IPS DF 4.7 (cell line): ENCODE measurements around the gene DYNLT5.
"Not testable (repeated sequence)": the region's sequence is repeated elsewhere in the genome, so short reads cannot be mapped to it uniquely, and the experiment has no call there.

Source experiments
- DNase-seq: peaks from one replicate; pipeline ENCODE4 v3.0.0-alpha.2; 2013; ENCODE audit warnings: low spot score; ENCODE audit errors: extremely low read depth

DYNLT5 gene

DNA sequence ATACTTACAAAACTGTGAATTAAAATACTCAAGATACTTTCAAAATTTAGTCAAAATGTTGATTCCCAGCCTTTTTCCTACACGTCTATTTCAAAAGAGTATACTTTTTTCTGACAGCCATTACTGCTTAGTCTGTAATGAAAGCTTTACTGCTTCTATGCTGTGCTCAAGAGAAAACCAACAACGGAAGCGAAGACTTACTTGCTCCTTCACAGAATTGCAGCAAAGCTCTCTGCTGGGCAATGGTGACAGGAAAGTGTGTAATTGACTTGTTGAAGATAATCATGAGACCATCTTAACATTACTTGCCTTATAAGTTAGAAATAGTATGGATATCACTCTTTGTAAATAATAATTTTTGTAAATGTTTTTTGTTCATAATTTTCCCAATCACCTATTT lies 1.7 kb upstream of the DYNLT5 start:
- DNase-seq = no peak

DNA sequence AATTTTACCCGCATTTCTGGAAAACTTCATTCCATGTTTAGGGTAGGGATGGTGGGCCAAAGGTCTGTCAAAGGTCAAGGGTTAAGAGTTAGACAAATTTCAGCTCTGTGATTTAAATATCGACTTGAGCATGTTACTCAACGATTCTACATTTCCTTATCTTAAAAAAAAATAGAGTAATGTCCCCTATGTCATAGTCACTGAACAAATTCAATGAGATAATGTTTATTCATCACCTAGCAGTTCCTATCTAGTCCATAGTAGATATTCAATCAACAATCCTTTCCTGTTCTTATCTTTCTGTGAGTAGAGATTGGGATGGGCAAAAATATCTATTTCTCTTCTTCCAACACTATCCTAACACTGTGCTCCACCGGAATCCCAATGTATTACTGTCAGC lies 1.1 kb upstream of the DYNLT5 start:
- no peak for DNase-seq

DNA sequence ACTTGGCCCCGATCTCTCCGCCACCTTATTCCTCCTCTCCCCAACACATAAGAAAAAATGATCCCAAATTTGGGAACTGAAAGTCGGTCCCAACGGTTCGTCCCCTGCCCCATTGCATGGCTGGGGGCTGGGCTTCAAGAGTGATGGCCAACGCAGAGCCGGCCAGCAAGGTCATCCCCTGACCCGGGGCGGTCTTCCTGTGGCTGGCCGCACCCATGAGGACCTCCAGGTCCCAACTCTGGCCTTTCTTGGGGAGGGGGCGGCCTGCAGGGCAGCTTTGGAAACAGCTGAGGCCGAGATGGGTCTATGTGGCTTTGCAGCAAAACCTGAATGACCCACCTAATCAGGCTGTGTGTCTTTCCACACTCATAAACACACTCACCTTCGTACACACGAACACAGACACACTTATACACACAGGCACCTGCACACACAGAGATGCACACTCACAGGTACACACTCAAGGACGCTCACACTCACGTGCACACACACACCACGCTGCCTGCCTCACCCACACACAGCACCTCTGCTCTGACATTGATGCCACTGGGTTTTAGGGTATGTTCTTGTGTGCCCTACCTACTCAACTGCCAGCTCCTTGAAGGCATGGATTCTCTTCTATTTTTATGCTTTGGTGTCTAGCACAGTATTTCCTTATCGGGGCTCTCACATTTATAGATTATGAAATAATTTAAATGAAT lies 562 bp downstream of the DYNLT5 start:
- no peak for DNase-seq

DNA sequence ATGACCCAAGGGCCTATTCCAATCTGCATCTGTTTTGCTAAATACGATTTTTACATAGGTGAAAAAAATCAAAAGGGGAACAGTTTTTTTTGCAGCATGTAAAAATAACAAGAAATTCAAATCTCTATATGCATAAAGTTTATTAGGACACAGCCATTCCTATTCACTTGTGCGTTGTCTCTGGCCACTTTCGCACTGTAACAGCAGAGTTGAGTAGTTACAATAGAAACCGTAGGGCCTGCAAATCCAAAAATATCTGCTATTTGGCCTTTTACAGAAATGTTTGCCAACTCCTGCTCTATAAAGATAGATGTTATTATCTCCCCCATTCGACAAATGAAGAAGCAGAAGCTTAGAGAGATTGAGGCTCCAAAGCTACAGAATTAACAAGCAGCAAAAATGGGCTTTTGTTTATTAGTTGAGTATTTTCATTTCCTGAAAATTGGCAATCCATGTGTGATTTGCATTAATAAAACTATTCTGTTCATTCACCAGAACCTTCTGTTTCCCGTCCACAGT lies 5.5 kb downstream of the DYNLT5 start:
- DNase-seq = no peak

DNA sequence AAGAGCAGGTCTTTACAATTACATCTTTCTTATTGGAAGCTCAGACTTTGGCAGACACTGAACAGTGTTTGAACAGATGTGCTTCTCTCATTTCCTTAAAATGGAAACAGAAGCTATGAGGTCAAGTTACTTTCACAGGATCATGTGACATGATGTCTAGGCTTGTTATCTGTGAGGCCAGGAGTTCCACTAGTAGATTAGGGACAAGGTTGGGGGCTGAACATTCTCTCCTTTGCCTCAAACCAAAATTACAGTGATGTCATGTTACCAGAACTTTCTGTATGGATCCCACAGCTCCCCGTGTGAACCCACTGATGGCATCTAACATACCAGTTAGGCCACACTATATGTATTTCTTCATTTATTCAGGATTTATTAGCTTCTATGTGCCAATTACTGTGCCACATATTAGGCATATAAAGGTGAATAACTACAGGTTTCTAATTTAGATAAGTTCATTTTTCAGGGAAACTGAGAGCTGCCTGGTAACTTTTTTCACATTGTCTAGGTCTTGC lies 6.0 kb downstream of the DYNLT5 start:
- DNase-seq = no peak

DNA sequence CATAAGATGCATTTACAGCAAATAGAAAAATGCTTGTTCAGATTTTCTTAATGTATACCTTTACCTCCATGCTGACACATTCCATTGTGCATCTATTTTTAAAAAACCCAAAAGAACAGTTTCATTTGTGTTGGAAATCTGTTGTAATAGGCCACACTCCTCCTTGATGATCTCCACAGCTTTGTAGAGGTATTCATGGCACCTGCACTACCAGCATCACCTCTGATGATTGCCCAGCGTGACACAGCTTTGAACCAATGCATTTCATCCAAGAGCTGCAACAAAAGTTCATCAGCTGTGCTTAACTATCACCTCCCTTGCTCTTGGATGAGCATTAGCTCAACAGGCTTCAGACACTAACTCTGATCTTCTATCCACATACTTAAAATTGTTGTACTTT lies 8.2 kb downstream of the DYNLT5 start:
- no peak for DNase-seq

DNA sequence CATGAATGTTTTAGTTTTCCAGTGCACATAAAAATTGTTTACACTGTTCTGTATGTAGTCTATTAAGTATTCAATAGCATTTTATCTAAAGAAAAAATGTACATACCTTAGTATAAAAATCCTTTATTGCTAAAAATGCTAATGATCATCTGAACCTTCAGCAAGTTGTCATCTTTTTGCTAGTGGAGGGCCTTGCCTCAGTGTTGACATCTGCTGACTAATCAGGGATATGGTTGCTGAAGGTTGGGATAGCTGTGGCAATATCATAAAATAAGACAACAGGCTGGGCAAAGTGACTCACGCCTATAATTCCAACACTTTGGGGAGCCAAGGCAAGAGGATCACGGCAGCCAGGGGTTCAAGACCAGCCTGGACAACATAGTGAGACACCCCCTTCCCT lies 9.0 kb downstream of the DYNLT5 start:
- no peak for DNase-seq

DNA sequence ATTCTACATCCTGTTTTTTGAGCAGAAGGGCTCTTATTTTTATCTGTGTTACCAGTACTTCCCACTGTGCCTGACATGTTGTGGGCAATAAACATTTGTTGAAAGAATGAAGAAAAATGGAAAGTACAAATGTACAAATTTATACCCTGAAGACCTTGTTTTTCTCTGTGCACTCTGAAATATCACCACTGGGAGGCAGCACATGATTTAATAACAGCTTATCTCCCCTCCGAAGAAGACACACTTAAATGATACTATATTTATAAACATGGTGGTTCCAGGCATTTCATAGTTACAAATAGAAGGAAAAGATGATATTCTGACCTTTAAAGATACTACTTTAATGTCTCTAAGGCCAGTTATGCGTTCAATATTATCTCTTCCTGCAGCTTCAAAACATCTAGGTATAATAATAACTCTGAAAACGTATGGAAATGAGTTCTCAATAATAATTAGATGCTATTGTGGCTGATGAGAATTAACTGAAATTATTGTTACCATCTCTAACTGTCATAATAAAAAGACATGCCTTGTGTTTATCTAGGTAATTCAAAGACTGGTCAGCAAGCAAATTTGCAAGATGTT lies 12.8 kb downstream of the DYNLT5 start:
- DNase-seq = no peak

DNA sequence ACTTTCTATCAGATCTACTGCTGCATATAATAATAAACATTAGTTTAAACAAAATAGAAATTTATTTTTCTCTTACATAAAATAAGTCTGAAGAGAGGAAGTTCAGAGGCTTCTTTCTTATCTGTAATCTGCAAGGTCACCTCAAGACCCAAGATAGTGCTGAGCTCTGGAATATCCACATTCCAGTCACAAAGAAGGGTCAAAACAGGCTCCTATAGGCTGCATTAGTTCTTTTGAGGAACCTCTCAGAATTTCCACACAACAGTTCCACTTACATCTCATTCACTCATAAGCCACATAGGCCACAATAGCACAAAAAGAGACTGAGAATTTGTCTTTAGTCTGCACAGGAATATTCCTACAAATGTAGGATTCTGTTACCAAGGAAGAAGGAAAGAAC lies 15.4 kb downstream of the DYNLT5 start:
- no peak for DNase-seq

DNA sequence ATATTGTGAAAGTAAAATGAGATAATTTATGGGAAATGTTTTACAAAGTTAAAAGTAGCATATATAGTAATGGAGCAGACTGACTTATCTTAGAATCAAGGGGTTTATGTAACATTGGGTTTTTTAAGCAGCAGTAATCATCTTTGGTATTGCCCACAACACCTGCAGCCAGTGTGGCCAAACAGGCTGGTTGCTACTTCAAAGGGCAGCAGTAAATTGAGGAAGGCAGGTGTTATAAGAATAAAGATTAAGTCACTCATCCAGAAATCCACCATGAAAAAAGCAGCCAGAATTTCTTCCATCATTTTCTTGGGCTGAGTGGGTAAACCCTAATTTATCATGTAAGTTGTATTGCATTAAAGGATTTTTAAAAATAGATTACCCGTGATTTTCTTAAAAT lies 16.7 kb downstream of the DYNLT5 start:
- no peak for DNase-seq

DNA sequence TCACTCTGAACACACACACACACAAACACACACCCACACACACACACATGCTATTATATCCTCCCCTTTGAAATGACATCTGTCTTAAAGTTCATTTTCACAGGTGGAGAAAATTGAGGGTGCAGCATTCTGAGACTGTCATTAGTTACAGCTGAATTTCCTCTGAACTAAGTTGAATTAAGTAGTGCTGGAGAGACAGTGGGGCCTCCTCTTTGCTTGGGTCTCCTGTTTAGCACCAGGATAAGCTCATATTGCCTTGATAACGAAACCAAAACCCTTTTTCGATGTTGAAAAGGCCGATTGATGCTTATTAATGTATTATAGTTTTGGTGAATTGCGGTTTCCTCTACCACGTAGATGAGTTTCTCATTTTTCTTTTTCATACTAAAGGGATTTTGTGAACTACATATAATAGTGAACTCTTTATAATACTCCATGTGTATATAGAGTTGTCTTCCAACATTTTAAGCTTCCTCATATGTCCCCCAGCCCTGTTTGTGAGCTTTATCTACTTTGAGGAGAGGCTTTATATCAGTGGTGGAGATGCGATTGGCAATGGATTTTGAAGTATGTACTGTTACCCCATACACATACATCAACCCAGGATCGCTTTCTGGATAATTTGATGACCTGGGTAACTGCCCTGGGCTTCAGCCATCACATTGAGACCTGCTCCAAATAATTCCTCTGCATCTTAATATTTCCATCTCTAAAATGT lies 17.4 kb downstream of the DYNLT5 start:
- DNase-seq = no peak

DNA sequence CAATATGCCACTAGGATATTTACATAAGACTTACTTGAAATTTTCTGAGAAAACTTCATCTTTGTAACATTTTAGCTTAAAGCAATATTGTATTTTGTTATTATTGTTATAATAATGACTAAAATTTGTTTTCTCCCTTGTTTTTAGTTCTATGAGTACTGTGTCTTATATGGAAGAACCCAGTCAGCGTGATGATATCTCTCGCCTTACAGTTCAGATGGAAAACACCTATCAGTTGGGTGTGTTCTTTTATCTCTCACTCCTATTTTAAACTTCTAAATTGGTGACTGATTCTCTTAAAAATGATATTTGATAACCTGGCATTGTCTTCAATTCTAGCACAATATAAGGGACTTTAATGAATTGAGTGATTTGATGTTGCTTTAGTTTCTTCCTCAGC lies 18.0 kb downstream of the DYNLT5 start:
- DNase-seq = no peak

DNA sequence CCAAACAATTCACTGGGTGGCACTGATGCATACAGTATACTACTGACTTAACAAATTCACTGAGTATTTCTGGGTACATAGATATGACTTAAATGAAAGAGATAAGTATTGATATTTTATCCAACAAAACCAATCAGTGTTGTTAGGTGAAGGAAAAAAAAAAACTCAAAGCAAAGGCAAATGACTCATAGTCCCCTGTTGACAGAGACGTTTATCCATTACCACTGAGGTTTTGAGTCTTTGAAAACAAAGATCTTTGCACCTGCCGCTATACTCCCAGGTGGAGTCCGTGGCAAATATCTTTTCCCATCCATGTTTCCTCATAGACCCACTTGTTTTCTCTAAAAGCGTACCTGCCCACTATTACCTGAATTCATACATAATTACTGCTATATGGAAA lies 18.4 kb downstream of the DYNLT5 start:
- DNase-seq = no peak

DNA sequence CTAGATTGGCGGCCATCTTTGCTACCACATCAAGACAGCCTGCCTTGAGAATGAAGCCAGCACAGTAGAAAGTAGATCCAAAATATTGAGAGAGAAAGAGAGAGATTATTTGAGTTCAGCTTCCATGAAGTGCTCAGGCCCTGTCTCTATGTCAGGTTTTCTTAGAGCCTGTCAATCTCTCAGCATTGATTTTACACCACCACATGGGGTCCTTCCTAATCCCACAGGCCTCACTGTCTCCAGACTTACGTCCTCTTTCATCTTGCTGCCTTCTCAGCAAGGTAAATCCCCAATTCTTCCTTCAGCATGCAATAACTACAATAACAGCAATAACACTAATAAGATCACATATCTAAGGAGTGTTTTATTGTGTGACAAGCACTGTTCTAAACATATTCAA lies 21.0 kb downstream of the DYNLT5 start:
- no peak for DNase-seq

DNA sequence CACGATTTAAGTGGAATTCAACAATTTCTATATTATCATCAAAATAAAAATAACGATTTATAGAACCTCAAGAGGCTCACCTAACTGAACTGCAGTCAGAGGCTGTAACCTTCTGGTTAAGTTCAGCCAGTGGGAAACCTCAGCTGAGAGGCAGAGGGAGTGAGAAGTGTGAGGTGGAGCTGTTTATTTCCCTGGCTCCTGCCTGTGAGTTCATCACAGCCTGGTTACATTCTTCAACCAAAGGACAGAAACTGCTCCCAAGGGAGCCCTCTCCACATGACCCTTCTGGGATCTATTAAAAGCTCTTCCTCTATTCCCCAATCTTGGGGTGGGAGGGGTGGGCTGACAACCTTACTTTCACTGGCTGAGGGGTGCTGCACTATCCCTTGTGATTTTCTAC lies 22.2 kb downstream of the DYNLT5 start:
- DNase-seq = no peak

DNA sequence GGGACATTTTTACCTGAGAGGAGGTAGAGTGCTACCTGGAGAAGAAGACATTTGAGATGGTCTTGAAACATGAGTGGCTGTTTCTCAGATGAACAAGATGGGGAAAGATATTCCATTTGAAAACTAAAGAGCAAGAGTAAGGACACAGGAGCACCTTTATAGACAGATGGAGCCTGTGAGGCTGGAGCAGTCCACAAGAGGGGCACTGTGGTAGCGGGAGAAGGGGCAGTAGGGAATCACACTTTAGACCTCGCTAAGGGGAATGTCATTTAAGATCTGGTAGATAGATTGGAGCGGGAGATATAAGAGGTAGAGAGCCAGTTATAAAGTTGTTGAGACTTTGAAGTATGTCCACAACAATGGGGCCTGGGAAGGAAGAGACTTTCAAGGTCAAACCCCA lies 23.4 kb downstream of the DYNLT5 start:
- no peak for DNase-seq

DNA sequence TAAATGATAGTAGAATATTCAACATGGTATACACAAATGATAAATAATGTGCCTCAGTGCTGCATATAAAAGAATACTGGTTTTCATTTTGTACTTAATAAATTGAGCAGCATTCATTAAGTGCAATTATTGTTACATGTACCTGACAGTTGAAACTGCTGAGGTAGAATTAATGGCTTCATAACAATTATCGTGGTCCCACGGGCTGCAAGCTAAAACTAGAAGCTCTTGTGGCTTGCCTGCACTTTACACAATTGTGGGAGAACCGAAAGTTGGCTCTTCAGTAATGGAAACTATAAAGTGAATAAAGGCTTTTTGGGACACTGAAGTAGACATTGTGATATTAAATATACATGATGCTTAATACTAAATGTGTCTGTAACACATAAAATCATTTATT lies 25.6 kb downstream of the DYNLT5 start:
- DNase-seq = no peak

DNA sequence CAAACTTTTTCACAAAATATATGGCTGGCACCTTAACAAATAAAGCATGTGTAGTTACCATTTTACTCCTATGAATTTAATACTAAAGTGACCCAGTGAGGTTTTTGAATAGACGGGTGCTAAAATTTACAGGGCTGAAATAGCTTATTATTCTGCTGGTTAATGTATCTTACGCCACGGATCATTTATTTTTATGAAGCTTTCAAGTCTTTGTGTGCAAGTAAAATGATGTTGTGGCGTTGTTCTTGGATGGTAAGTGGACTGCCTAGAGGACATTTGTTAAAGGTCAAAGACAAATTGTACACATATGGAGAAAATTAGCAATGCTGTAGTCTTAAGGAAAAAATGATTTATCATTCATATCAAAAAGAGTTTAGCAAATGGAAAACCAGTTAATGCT lies 26.0 kb downstream of the DYNLT5 start:
- DNase-seq = no peak

DNA sequence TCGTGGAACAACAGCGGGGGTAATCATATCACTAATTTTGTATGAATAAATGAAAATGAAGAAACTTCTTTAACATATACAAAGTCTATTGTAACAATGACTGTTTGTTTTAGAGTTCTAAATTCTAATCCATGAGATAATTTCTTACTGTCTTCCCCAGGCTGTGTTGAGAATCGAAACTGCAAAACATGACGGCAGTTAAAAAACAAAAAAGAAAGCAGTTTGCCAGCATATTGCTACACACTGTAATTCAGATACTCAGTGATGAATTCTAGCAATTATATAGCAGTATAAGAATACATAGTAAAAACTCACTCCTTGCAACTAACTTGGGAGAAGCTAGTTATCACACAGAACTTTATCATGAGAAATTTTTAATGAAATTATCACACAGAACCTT lies 26.7 kb downstream of the DYNLT5 start:
- DNase-seq = no peak

DNA sequence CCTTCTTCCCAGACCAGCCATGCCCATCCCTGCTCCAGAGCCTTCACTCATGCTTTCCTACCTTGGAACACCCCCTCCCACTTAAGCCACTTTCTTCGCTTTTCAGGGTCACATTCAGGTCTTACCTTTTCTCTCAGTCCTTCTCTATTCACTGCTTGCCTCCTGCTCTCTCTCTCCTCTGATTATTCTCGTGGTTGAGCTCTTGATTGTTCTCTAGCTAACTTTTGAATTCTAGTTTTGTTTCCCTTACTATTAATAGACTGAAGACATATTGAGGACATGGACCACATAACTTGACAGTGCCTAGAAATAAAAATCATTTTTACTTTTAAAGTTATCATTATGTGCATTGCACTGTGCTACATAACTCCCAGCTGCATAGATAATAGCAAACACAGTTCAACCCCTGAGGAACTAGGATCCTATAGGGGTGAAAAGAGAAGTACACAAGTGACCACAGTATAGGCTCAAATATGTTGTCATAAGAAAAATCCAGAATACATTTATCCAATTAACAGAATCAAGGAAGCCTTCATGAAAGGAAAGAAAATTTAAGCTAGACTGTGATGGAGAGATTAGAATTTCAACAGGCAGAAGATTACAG lies 27.3 kb downstream of the DYNLT5 start:
- DNase-seq = no peak

DNA sequence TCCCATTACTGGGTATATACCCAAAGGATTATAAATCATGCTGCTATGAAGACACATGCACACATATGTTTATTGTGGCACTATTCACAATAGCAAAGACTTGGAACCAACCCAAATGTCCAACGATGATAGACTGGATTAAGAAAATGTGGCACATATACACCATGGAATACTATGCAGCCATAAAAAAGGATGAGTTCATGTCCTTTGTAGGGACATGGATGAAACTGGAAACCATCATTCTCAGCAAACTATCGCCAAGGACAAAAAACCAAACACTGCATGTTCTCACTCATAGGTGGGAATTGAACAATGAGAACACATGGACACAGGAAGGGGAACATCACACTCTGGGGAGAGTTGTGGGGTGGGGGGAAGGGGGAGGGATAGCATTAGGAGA lies 33.5 kb downstream of the DYNLT5 start:
- DNase-seq = not testable (repeated sequence)

DNA sequence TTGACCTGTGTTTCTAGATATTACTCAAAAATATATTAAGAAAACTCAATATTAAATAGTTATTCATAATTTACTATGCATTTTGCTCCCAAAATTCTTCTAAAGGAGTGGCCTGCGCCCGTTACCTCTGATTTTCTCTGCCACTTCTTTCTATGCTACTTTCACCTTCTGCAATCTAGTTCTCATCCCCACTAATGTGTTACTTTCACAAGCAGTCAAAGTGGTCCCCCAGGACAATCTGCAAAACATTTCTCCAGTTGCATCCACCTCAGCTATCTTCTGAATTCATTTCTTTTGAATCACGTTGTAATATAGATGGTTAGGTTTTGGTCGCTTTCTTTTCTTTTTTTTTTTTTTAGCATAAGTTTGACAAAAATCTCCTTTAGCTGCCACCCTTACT lies 35.4 kb downstream of the DYNLT5 start:
- no peak for DNase-seq
